ENCODE results near the gene MMP21. TPM values are rescaled to one million over a fixed set of nuclear protein-coding genes. Genes with fewer than 3 reads are reported as not detected.

Gene MMP21
- total RNA-seq, 4 donors from 2014 or later = not detected

GRCh38 chr10:125816548-125816947 is 40.9 kb upstream of the MMP21 start:
- ATAC-seq (ENCODE audit: low FRiP score) = no peak
- DNase-seq (ENCODE audit: low spot score) = no peak
- no peak for TF ChIP-seq CTCF (IDR thresholded peaks at IDR 0.05)

- ATAC-seq (ENCODE audit: low FRiP score) = no peak
- no peak for TF ChIP-seq CTCF (IDR thresholded peaks at IDR 0.05)
- no peak for DNase-seq (ENCODE audit: low spot score)
Measured at GRCh38 chr10:125815764-125816163, 40.1 kb upstream of the MMP21 start.

GRCh38 chr10:125812128-125812750 is 36.6 kb upstream of the MMP21 start:
- no peak for TF ChIP-seq CTCF (IDR thresholded peaks at IDR 0.05)
- no peak for ATAC-seq (ENCODE audit: low FRiP score)
- DNase-seq (ENCODE audit: low spot score) = no peak

GRCh38 chr10:125811251-125811650 is 35.6 kb upstream of the MMP21 start:
- no peak for ATAC-seq (ENCODE audit: low FRiP score)
- no peak for TF ChIP-seq CTCF (IDR thresholded peaks at IDR 0.05)
- DNase-seq (ENCODE audit: low spot score) = no peak

- no peak for ATAC-seq (ENCODE audit: low FRiP score)
- no peak for TF ChIP-seq CTCF (IDR thresholded peaks at IDR 0.05)
- DNase-seq (ENCODE audit: low spot score) = no peak
Measured at GRCh38 chr10:125808047-125808446, 32.4 kb upstream of the MMP21 start.

- TF ChIP-seq CTCF (IDR thresholded peaks at IDR 0.05) = no peak
- ATAC-seq (ENCODE audit: low FRiP score) (no peak), DNase-seq (ENCODE audit: low spot score) (no peak)
Measured at GRCh38 chr10:125802739-125803138, 27.1 kb upstream of the MMP21 start.

GRCh38 chr10:125802131-125802530 is 26.5 kb upstream of the MMP21 start:
- DNase-seq (ENCODE audit: low spot score) (no peak), ATAC-seq (ENCODE audit: low FRiP score) (no peak)
- TF ChIP-seq CTCF (IDR thresholded peaks at IDR 0.05) = no peak
